Mesenteric fat pad (tissue), 1 donor: ENCODE measurements around the gene RAB29. TPM values are rescaled to one million over a fixed set of nuclear protein-coding genes. Genes with fewer than 3 reads are reported as not detected.
"Not testable (repeated sequence)": the region's sequence is repeated elsewhere in the genome, so short reads cannot be mapped to it uniquely, and the experiment has no call there.

Experiments used
- DNase-seq: peaks from one replicate; pipeline ENCODE4 v3.0.0-alpha.2; 2020; ENCODE audit warnings: low spot score
- total RNA-seq: library from RNA; stranded (reverse); fragmentation: NEBNext Ultra II Directional; extraction: Animal tissue kit (Norgen Biotek cat#: 25700); gene quantifications from one replicate; pipeline ENCODE4 v1.2.1, GENCODE V29; 2021
- donor health status: DM: yes; HTN: yes; CAD: no.

RAB29 gene
- total RNA-seq, 1 donor from 2014 or later = 37.3 TPM

DNA sequence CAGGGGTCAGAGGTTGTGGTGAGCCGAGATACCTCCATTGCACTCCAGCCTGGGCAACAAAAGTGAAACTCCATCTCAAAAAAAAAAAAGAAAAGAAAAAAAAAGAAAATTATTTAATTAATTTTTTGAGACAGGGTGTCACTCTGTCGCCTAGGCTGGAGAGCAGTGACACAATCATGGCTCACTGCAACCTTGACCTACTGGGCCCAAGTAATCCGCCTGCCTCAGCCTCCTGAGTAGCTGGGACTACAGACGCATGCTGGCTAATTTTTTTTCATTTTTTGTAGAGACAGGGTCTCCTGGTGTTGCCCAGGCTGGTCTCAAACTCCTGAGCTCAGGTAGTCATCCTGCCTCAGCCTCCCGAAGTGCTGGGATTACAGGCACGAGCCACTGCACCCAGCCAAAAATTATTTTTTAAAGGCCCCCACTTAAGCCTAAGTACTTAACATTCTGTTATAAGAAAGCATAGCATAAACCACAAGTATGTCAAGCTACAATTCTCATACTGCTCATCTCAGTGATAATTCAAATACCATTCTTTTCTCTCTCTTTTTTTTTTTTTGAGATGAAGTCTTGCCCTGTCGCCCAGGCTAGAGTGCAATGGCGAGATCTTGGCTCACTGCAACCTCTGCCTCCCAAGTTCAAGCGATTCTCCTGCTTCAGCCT lies 45.2 kb downstream of the RAB29 start:
- no peak for DNase-seq

DNA sequence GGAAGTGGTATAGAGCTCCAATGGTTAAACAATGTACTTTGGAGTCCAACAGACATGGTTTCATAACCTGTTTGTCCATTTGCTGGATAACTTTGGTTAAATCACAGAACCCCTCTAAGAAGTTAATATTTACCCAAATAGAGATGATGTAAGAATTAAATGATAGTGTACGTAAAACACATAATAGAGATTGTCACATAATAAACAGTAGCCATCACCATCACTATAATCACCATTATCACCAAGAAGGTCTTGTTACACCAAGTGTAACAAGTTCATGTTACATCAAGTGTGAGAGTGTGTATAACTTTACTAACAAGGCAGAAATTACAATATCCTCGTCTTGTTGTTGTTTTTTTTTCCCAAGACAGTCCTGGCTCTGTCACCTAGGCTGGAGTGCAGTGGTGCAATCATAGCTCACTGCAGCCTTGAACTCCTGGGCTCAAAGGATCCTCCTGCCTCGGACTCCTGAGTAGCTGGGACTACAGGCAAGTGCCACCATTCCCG lies 48.6 kb downstream of the RAB29 start:
- DNase-seq = no peak

DNA sequence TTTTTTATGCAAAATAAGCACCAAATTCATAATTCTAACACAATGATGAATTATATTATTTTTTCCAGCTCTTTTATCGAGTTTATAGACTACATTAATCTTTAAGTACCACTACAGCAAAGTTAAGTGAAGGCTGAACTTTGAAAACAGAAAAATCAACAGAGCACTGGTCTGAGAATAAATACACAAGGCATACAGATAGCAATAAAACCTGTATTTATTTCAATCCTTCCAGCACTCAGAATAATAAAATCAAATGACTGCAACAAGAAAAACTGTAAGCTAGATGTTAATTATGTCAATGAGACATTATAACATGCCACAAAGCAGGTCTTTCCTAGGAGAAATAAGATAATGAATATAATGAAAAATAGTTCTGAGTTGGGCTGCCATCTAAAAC lies 49.8 kb downstream of the RAB29 start:
- DNase-seq = no peak

DNA sequence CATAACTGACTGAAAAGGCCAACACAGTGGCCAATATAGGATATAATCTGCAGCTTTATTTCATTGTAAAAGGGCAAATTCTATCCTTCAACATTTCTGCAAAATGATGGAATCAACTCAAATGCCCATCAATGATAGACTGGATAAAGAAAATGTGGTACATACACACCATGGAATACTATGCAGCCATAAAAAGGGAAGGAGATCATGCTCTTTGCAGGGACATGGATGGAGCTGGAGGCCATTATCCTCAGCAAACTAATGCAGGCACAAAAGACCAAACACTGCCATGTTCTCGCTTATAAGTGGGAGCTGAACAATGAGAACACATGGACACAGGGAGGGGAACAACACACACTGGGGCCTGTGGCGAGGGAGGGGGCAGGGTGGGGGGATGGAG lies 54.5 kb downstream of the RAB29 start:
- not testable (repeated sequence) for DNase-seq

DNA sequence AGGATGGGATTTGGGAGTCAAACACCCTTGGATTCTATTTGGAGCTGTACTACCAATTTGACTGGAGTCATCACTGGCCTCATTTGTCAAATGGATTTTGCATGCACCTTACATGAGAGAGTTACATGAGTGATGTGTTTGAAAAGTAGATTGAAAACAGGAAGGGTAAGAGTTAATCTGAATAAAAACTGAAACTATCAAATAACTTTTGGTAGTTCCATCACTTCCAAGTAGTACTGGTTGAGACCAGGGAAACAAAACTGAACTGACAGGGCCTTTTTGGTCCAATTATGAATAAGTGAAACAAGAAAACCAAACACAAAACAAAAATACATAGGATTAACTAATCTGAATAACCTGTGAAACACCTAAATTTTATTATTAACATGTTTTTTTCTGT lies 55.5 kb downstream of the RAB29 start:
- DNase-seq = no peak

DNA sequence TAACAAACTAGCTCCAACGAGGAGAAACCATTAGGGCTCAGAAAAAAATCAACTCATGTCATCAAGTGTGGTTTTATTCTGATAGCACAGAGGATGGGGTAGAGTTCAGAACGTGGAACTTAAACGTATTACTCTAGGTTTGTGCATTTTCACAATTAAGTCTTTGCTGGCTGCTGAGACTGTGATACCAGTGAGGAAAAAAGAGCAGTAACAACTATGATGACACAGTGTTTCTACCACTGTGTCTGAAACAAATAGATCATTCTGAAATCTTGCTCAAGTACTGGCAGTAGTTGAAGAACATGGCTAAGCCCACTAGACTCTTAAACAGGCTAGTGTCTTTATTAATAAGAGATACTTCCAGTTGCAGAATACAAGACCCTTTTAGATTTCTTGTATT lies 56.3 kb downstream of the RAB29 start:
- no peak for DNase-seq

Other genes with a start within 250 kb of the RAB29 start
- gene ELK4, start 143.5 kb downstream of the RAB29 start, total RNA-seq = 70.2 TPM
- gene SLC45A3, start 95.0 kb downstream of the RAB29 start, total RNA-seq = 2.0 TPM
- gene NUCKS1, start 25.3 kb downstream of the RAB29 start, total RNA-seq = 102 TPM
- 27.6 TPM for gene SLC41A1, start 37.7 kb upstream of the RAB29 start, total RNA-seq
- 0.29 TPM for gene PM20D1, start 74.7 kb upstream of the RAB29 start, total RNA-seq
- not detected for gene SLC26A9, start 168.0 kb upstream of the RAB29 start, total RNA-seq
- 6.0 TPM for gene RAB7B, start 227.9 kb upstream of the RAB29 start, total RNA-seq
- 0.35 TPM for gene CTSE, start 248.4 kb upstream of the RAB29 start, total RNA-seq